ENCODE results near the gene ALDH1L1. TPM values are rescaled to one million over a fixed set of nuclear protein-coding genes. Genes with fewer than 3 reads are reported as not detected.
A peak's percentile ranks its signal among the peaks of the same experiment; 100 is the strongest.

The ALDH1L1 gene
- total and polyA plus RNA-seq, 9 of the 15 experiments (the other 6 are each of a cell fraction or from before 2014, with no cell fraction given) = 0.06 to 1.9 (median 0.57) TPM; not detected in 1

DNA sequence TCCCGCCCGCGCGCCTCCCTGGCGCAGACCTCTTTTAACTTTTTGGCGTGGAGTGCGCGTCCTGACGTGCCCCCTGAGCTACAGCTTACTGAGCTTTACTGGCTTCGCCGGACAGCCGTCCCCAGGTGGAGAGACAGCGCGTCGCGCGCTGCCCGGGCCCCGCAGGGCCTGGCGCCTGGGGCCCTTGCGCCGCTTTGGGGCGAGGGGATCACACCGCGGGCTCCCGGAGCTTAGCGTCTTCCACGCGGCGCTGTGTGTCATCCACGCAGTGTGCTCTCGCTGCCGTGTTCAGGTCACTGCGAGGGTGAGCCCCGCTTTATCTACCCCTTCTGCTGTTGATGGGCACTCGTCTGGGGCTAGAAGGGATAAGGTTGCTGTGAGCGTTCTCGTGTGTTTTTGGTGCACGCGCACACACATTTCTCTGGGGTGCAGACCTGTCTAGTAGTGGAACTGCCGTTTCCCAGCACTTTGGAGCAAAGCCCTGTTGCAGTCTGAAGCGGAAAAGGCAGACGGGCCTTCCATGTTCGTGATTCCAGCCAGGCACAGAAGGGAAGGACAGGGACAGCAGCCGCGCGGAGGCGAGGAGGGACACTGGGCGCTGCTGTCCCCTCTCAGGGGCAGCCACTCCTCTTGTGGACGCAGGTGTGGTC lies 33.1 kb upstream of the ALDH1L1 start (continued):
- no peak for TF ChIP-seq ZNF121 (CRISPR knock-in tag; conservative IDR thresholded peaks at IDR 0.05)
- TF ChIP-seq ZNF785 (CRISPR knock-in tag; IDR thresholded peaks at IDR 0.05) = no peak
- TF ChIP-seq SNIP1 (IDR thresholded peaks at IDR 0.05; ENCODE audit: low read depth) = no peak
- no peak for TF ChIP-seq SNAPC5 (CRISPR knock-in tag; IDR thresholded peaks at IDR 0.05)
- TF ChIP-seq, protein P1, sequence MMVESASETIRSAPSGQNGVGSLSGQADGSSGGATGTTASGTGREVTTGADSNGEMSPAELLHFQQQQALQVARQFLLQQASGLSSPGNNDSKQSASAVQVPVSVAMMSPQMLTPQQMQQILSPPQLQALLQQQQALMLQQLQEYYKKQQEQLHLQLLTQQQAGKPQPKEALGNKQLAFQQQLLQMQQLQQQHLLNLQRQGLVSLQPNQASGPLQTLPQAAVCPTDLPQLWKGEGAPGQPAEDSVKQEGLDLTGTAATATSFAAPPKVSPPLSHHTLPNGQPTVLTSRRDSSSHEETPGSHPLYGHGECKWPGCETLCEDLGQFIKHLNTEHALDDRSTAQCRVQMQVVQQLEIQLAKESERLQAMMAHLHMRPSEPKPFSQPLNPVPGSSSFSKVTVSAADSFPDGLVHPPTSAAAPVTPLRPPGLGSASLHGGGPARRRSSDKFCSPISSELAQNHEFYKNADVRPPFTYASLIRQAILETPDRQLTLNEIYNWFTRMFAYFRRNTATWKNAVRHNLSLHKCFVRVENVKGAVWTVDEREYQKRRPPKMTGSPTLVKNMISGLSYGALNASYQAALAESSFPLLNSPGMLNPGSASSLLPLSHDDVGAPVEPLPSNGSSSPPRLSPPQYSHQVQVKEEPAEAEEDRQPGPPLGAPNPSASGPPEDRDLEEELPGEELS (CRISPR knock-in tag; IDR thresholded peaks at IDR 0.05; ENCODE audit: borderline replicate concordance) = no peak
- no peak for TF ChIP-seq TCFL5 (CRISPR knock-in tag; conservative IDR thresholded peaks at IDR 0.05)

GRCh38 chr3:126212620-126213378 lies 32.4 kb upstream of the ALDH1L1 start:
- Histone ChIP-seq H3K4me2 (ENCODE audit: insufficient read depth, low read length) (no peak overlapping the region), H3K4me1 (replicated peaks in 1 of 2; ENCODE audit: control insufficient read depth in 2 of 2, insufficient read depth in 2 of 2, low read length in 2 of 2) (peaks cover 0 to 10% of the 10 kb centered on the region in 2 experiments; a peak in 2 of 5 replicates), H3K79me2 (ENCODE audit: control insufficient read depth, insufficient read depth, low read length) (no peaks in the 10 kb centered on the region), H2AFZ (ENCODE audit: low read depth, low read length) (no peak overlapping the region), H3K9ac (ENCODE audit: insufficient read depth in 1 of 2, low read depth in 2 of 2, low read length in 2 of 2) (no peak overlapping the region), H3K9me1 (ENCODE audit: control insufficient read depth, insufficient read depth, low read length) (no peaks in the 10 kb centered on the region), H3K27ac (ENCODE audit: extremely low read depth, low read depth, low read length) (no peak overlapping the region), H3K36me3 (ENCODE audit: control insufficient read depth, insufficient read depth, low read length) (no peaks in the 10 kb centered on the region), H3K27me3 (ENCODE audit: control insufficient read depth in 2 of 2, insufficient read depth in 2 of 2, low read length in 2 of 2) (peaks cover 0 to 42% of the 10 kb centered on the region in 2 experiments; a peak in 3 of 5 replicates), H3K4me3 (no peak overlapping the region), H4K20me1 (replicated peaks; ENCODE audit: control insufficient read depth, insufficient read depth, low read length) (no peaks in the 10 kb centered on the region), H3K9me3 (replicated peaks; ENCODE audit: control insufficient read depth, insufficient read depth, low read depth, low read length) (no peaks in the 10 kb centered on the region)
- intact Hi-C loops (cut with micrococcal nuclease) = no loop called here
- WGBS (ENCODE audit: insufficient coverage, low coverage, missing lambda C conversion rate) = 7% methylated on average over 21 of the region's 57 CpGs
- ChIA-PET CTCF (ENCODE audit: low intra/inter-chr PET ratio) (interaction anchor here (1.0 kb wide), 1 partner anchor 128 kb away, joined by 3 read pairs; the partner anchor contains the start of gene SLC41A3), POLR2A (interaction anchor here (0.8 kb wide), 1 partner anchor 21 kb away, joined by 3 read pairs; no protein-coding TSS in a partner anchor)
- ATAC-seq (peak; percentile 79), DNase-seq (ENCODE audit: extremely low read depth in 1 of 4, low spot score in 3 of 4) (peak in 1 of 4 experiments; percentile 7), FAIRE-seq (no peak)
- no TSS peak for BruUV-seq (replicated peaks)
- in situ Hi-C loops (cut with MboI) = no loop called here
- TF ChIP-seq PTRF (tag; IDR thresholded peaks at IDR 0.05) (no peak), USF2 (CRISPR knock-in tag; IDR thresholded peaks at IDR 0.05) (no peak), MAZ (CRISPR knock-in tag; conservative IDR thresholded peaks at IDR 0.05 in 1 of 2, IDR thresholded peaks at IDR 0.05 in 1 of 2) (peak in 1 of 2 experiments; percentile 52; a peak in 2 of 4 replicates), CTCF (IDR thresholded peaks at IDR 0.05 in 2 of 3, conservative IDR thresholded peaks at IDR 0.05 in 1 of 3; ENCODE audit: insufficient read depth in 2 of 3, low read depth in 1 of 3, low read length in 3 of 3) (peak in 2 of 3 experiments; percentile 22 to 41; a peak in 4 of 6 replicates), FIP1L1 (IDR thresholded peaks at IDR 0.05; ENCODE audit: low read depth, low read length, poor library complexity, severe bottlenecking) (no peak), GABPA (tag; conservative IDR thresholded peaks at IDR 0.05; ENCODE audit: low read depth) (0 out of 2 replicates have a peak, but pooled peaks have one; percentile 24)
